Activated naive CD8-positive, alpha-beta T cell treated with anti-CD3 and anti-CD28 coated beads for 36 hours (primary cell): Measurements from ENCODE around the gene KLF15. TPM values are rescaled to one million over a fixed set of nuclear protein-coding genes. Genes with fewer than 3 reads are reported as not detected.

ENCODE experiments used
- DNase-seq: peaks from one replicate; pipeline ENCODE4 v3.0.0; 2021
- H3K27ac Mint-ChIP-seq: one replicate; pipeline ENCODE4 v1.8.0; 2022; ENCODE audit warnings: mild to moderate bottlenecking, moderate library complexity, mixed read lengths
- H3K27me3 Mint-ChIP-seq: one replicate; pipeline ENCODE4 v1.8.0; 2022; ENCODE audit warnings: mild to moderate bottlenecking, mixed read lengths
- H3K36me3 Mint-ChIP-seq: one replicate; pipeline ENCODE4 v1.8.0; 2021; ENCODE audit warnings: mild to moderate bottlenecking, mixed read lengths
- H3K4me1 Mint-ChIP-seq: one replicate; pipeline ENCODE4 v1.8.0; 2021; ENCODE audit warnings: mixed read lengths
- H3K4me3 Mint-ChIP-seq: one replicate; pipeline ENCODE4 v1.8.0; 2022; ENCODE audit warnings: mild to moderate bottlenecking, moderate library complexity, mixed read lengths
- H3K9me3 Mint-ChIP-seq: one replicate; pipeline ENCODE4 v1.8.0; 2022; ENCODE audit warnings: mixed read lengths
- total RNA-seq, 2 experiments: library from RNA; stranded (reverse); gene quantifications; one replicate each; pipeline ENCODE4 v1.2.3, GENCODE V29; 2021

The KLF15 gene
- total RNA-seq, 2 experiments from 2014 or later: 0.41 to 0.42 TPM

DNA sequence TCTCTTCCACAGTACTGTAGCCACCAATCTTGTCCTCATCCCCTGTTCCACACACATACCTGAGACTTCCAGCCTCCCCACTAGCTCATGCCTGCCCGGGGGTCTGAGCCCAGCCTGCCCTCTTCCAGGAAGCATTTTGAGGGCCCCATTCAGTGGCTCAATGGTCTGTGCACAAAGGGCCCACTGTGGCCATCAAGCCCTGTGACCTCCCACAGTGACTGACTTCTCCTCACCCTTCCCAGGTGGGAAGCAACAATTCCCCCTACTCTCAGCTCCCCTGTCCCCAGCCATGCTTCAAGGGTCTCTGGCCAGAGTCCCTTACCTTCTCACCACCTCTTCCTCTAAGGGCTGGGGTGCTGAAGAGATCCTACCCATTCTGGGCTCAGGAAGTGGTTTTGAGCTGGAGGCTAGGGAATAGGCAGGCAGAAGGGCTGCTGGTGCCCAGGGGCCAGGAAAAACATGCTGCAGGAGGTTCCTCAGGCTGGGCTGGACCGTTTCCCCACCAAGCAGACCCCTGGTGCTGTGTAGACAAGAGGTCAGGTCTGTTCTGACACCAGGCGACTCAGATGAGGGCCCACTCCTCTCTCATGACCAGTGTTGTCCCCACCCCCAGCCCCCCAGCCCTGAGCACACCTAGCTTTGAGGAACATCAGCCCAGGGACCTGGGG lies 3.0 kb upstream of the KLF15 start:
- Mint-ChIP-seq H3K27ac (no peak overlapping the region), H3K4me1 (peaks cover 6% of the 10 kb centered on the region), H3K27me3 (peaks cover 55% of the 10 kb centered on the region)

DNA sequence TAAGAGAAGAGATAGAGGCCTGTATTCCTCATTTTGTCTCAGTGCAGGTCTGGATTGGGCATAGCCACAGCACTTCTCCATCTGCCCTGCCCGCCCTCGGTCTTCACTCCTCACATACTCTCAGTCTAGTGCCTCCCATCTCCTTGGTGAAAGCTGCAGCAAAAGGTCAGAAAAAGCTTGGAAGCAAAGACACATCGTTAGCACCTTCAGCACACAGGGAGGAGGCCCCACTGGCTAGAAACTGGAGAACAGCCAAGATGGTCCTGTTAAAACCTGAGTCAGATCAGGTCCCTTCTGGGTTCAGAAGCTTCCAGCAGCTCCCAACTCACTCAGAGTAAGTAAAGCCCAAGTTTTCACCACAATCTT lies 1.6 kb upstream of the KLF15 start:
- Mint-ChIP-seq H3K27me3 (peaks cover 56% of the 10 kb centered on the region), H3K4me1 (peaks cover 6% of the 10 kb centered on the region), H3K4me3 (no peak overlapping the region), H3K27ac (no peak overlapping the region), H3K36me3 (no peaks in the 10 kb centered on the region), H3K9me3 (no peaks in the 10 kb centered on the region)
- no peak for DNase-seq

More for the DNA sequence above, 3.0 kb upstream of the KLF15 start:
- no peak for DNase-seq
- Mint-ChIP-seq H3K4me3 (no peak overlapping the region), H3K9me3 (no peaks in the 10 kb centered on the region), H3K36me3 (no peaks in the 10 kb centered on the region)

DNA sequence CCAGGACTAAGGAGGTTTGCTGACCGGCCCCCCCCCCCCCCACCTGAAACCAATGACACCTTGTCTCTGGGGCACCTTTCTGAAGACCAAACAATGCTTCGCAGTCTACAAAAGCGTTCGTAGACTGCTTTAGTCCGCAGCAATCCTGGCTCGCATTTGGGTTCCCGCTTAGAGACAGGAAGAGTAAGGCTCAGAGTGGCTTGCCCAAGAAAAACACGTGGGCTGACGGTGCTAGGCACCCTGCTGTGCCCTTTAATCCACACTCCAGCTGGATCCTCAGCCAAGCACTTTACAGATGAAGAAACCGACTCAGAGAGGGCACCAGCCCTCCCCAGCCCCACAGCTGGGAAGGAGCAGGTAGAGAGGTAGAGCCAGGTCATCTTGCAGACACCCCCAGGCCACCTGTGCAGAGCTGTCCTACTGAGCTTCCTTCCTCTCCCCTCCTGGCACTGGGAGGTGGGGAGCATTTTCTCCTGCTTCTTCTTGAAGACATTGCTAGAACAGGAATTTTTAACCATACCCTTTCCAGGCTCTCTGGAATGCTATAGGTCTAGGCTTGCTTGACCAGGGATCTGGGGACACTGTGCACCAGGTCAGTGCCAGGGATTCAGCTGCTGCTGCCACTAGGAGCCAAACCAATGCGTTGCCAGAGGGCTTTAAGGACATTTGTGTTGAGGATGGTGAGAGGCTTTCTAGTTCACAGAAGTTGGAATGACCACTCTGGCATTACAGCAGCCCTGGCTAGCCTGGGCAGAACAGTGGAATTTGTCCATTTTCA lies 1.0 kb upstream of the KLF15 start:
- no peak for DNase-seq
- Mint-ChIP-seq H3K4me1 (peaks cover 6% of the 10 kb centered on the region), H3K4me3 (peak overlapping the region; percentile 75), H3K27me3 (peaks cover 55% of the 10 kb centered on the region), H3K27ac (no peak overlapping the region), H3K9me3 (no peaks in the 10 kb centered on the region), H3K36me3 (no peaks in the 10 kb centered on the region)

DNA sequence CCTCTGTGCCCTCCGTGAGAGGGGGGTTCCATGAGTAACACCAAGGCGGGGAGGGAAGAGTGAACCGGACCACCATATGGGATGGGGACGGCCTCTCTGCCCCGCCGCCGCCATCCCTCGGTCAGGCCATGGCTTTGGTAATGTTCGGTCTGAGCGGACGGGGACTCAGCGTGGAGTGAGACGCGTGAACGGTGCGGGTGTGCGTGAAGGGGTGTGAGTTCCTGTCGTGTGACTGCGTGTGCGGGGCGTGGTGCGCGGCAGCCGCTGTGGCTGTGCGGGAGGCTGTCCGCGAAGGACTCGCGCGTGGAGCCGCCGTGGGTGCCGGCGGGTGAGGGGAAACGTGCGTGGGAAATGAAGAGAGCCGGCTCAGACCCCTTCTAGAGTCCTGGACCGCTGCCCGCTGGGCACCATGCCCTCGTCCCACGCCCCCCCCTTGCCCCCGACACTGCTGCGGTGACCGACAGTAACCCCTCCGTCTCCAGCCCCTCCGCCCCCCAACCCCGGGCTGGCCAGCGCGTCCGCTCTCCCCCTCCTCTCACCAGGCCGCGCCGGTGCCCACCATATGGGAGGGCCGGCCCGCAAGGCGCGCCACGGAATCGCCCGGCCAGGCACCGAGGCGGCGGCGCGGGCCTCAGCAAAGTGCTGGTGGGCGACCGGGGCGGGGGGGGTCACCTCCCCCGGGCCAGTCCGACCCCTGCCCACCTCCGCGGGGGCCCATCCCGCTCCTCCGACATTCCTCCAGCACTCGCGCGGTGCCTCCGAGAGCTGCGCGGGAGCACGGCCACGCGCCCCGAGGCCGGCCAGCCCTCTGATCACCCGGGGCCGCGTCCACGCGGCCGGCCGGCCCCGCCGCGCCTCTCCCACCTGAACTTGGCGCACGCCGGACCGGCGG lies 589 bp downstream of the KLF15 start:
- no peak for DNase-seq
- Mint-ChIP-seq H3K27me3 (peaks cover 47% of the 10 kb centered on the region), H3K9me3 (no peaks in the 10 kb centered on the region), H3K27ac (no peak overlapping the region), H3K36me3 (no peaks in the 10 kb centered on the region), H3K4me3 (peak overlapping the region; percentile 82), H3K4me1 (peaks cover 6% of the 10 kb centered on the region)

DNA sequence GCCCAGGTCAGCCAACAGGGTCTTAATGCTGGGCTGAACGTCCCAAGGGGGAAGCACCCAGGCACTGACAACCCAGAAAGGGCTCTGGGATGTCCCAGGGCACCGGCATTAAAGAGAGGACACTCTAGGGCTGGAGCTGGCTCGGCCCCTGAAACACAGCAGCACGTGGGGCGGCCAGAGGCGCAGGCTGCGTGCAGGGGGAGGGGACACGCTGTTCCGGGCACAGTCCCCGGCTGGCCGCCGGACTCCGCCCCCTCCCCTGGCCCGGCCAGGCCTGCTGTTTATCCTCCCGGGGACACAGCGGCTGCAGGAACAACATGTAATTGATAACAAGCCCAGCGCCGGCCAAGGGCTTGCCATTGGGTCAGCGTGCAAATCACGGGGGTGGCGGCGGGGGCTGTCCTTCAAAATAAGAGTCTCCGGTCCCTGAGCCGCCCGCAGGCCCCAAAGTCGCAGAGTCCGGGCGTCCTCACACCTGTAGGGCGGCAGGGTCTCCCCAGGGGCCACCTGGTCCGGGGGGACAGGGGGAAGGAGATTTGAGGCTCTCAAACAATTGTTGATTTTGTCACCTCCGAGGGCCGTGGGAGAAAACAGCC lies 1.3 kb downstream of the KLF15 start:
- Mint-ChIP-seq H3K27me3 (peaks cover 43% of the 10 kb centered on the region), H3K4me3 (peak overlapping the region; percentile 82), H3K4me1 (peaks cover 6% of the 10 kb centered on the region), H3K9me3 (no peaks in the 10 kb centered on the region), H3K27ac (no peak overlapping the region), H3K36me3 (no peaks in the 10 kb centered on the region)
- no peak for DNase-seq

DNA sequence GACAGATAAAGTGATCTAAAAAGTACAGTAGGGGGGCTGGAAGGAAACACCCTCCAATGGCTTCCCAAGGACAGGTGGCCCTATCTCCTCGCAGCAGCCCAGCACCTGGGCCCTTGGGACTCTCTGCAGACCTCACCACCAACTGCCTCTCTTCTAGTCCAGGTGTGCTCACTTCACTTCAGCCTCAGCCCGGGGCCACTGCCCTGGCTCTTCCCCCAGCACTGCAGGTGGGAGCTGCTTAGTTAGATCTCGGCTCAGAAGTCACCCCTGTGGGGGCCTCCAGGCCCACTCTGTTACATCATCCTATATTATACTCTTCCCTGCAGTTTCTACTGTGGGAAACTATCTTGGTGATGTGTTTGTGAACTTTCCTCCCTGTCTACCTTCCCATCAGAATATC lies 2.0 kb downstream of the KLF15 start:
- peaks cover 6% of the 10 kb centered on the region for H3K4me1 Mint-ChIP-seq
- DNase-seq: no peak
- H3K27ac Mint-ChIP-seq: no peak overlapping the region
- H3K4me3 Mint-ChIP-seq: no peak overlapping the region
- H3K27me3 Mint-ChIP-seq: peaks cover 39% of the 10 kb centered on the region
- no peaks in the 10 kb centered on the region for H3K36me3 Mint-ChIP-seq
- H3K9me3 Mint-ChIP-seq: no peaks in the 10 kb centered on the region

DNA sequence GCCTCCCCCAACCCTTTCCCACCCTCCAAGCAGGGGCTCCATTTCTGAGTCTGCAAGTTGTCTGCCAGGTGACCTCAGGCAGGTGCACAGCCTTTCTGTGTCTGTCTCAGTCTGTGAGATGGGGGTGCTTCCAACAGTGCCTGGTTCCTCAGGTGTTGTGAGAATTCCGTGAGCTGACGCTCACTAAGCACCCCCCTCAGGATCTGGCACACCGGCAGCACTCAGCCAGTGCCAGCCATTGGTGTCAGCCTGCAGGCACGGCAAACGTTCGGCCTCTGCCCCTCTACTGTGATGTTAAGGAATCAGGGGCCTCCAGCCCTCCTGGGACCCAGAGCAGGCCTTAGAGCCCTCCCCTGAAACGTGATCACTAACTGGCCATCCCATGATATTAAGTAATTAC lies 2.4 kb downstream of the KLF15 start:
- Mint-ChIP-seq H3K4me1 (peaks cover 6% of the 10 kb centered on the region), H3K36me3 (no peaks in the 10 kb centered on the region), H3K4me3 (no peak overlapping the region), H3K27ac (no peak overlapping the region), H3K9me3 (no peaks in the 10 kb centered on the region), H3K27me3 (peaks cover 34% of the 10 kb centered on the region)
- no peak for DNase-seq

DNA sequence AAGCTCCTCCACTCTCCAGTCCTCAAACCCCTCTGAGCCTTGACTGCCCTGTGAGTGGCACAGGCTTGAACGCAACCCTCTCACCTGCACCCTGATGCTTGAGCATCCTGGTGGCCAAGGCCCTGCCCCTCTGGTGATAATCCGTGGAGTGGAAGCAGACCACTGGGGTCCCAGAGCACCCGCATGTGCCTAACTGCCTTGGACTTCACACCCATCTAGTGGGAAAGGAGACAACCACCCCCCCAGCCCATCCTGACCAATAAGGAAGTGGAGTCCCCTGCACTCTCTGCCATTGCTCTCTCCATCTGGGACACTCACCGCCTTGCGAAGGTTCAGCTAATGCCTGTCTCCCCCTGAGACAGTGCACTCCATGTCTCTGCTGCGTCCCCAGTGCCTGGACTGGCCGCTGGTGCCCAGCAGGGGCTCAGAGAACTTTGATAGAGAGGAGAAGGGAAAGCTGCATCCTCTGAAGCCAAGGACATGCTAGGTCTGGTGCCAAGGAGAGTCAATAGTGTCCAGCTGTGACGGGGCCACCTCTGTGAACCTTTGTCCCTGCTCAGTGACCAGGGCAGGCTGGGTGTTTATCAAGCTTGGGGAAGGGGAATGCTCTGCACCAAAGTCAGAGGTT lies 3.4 kb downstream of the KLF15 start:
- Mint-ChIP-seq H3K9me3 (no peaks in the 10 kb centered on the region), H3K36me3 (no peaks in the 10 kb centered on the region), H3K27ac (no peak overlapping the region), H3K27me3 (peaks cover 26% of the 10 kb centered on the region), H3K4me1 (peaks cover 6% of the 10 kb centered on the region), H3K4me3 (no peak overlapping the region)
- DNase-seq: no peak

DNA sequence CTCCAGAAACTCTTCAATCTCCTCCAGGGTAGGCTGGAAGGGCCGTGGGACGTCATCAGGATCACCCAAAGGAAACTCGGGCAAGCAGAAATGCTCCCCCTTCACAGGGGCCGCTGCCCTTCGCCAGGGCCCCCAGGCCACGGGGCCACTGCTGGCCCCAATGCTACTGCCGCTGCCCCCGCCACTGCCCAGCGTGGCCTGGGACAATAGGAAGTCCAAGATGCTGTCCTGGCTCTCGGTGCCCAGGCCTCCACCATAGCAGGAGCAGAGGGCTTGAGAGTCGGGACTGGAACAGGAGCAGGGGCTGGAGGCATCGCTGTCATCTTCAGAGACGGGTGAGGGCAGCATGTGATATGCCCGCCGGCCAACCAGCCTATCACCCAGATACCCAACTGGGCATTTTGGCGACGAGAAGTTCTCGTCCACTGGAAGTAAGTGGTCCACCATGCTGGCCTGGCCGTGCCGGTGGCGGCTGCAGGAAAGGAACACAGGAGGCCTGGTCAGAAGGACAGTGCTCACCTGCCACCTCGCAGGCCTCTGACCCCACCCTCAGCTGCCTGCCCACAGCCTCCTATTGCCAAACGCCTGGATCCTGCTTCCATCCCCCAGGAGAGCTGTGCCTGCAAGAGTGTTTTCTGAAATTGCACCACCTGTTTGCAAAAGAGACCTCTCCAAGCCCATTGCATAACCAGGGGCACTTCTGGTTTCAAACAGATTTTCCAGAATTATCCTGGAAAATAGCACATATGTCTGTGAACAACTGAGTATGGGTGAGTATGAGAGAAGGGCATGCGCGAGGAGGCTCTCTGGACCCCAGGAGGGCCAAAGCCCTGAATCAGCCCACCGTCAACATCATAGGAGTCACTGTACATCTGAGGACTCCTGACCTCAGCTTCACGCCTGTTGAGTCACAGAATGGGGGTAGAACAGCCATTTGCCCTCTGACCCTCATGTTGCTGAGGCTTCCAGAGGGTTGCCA lies 4.4 kb downstream of the KLF15 start:
- DNase-seq: no peak
- H3K9me3 Mint-ChIP-seq: no peaks in the 10 kb centered on the region
- no peak overlapping the region for H3K27ac Mint-ChIP-seq
- peaks cover 16% of the 10 kb centered on the region for H3K27me3 Mint-ChIP-seq
- H3K36me3 Mint-ChIP-seq: no peaks in the 10 kb centered on the region
- H3K4me3 Mint-ChIP-seq: no peak overlapping the region
- peaks cover 4% of the 10 kb centered on the region for H3K4me1 Mint-ChIP-seq

DNA sequence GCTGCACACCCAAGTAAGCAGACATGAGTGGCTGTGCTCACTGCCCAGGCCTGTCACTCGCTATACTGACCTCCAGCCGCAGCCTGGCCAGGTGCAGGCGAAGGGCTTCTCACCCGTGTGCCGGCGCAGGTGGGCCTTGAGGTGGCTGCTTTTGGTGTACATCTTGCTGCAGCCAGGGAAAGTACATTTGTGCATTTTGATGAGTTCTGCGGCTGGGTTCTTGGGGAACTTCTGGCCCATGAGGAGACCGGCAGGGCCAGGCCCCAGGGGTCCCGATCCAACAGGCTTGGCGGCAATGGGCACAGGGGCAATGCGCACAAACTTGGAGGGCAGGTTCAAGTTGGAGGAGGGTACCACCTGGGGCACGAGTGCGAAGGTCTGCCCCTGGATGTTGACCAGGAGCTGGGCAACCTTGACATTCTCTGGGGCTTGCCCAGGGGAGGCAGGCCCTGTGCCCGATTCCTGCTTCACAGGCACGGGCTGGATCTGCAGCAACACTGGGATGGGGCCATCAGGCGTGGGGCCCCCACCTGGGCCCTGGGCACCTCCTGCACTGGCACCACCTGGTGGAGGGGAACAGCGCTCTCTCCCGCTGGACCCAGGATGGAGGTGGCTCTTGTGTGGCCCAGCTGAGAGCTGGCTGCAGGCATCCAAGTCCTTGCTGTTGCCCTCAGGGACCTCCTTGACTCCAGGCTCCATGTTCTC lies 5.3 kb downstream of the KLF15 start:
- Mint-ChIP-seq H3K36me3 (no peaks in the 10 kb centered on the region), H3K9me3 (no peaks in the 10 kb centered on the region), H3K27me3 (peaks cover 13% of the 10 kb centered on the region), H3K4me1 (peaks cover 4% of the 10 kb centered on the region), H3K27ac (no peak overlapping the region), H3K4me3 (no peak overlapping the region)
- no peak for DNase-seq

DNA sequence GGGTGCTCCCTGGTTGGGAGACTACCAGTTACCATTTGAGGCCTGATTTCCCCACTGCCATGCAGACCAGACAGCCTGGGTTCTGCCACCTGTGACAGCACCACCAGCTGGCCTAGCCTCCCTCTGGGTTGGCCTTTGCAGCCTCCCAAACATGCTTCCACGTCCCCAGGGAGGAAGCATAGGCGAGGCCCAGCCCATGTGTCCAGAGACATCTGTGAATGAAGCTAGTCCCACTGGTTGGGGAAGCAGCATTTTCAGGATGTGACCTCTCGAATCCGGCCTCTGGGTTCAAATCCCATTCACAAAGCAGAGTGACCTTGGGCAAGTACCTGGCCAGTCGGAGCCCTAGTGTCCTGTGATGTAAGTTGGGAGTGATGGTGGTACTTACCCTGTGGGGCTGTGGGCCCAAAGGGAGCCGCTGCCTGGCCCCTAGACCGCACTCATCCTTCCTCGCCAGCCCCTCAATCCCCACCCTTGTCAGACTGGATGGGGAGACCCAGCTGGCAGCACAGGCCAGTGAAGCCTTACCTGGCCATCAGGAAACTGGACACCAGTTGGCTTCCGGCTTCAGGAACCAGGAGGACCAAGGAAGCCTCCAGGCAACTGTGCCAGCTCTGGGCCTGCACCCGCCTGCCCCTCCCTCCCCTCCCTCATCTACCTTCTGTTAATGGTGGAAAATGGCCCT lies 6.0 kb downstream of the KLF15 start:
- no peak overlapping the region for H3K4me3 Mint-ChIP-seq
- H3K27ac Mint-ChIP-seq: no peak overlapping the region
- H3K27me3 Mint-ChIP-seq: peaks cover 10% of the 10 kb centered on the region
- no peak for DNase-seq
- H3K4me1 Mint-ChIP-seq: peaks cover 1% of the 10 kb centered on the region
- no peaks in the 10 kb centered on the region for H3K9me3 Mint-ChIP-seq
- no peaks in the 10 kb centered on the region for H3K36me3 Mint-ChIP-seq

DNA sequence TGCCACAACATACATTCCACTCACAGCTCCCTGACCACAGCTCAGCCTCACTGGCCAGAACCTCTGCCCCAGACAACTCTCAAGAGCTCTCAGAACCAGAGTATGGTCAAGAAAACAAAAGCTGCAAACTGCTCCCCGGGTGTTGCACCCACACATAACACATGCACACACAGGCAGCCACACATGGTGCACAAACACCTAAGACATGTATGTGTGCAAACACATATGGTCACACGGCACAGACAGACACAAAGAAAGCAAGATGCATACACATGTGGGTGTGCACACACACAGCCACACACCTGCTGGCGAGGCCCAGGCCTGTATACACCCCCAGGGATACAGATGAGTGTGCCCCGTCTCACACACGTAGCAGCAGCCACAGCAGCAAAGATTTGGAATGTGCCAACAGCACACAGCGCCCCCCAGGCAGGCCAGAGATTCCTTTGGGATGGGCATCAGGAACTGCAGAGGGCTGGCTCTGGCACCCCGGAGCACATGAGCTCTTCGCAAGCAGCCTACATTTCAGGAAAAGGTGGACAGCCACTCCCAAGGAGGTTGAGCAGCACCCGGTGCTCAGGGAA lies 6.6 kb downstream of the KLF15 start:
- Mint-ChIP-seq H3K27ac (no peak overlapping the region), H3K4me1 (no peaks in the 10 kb centered on the region), H3K36me3 (no peaks in the 10 kb centered on the region), H3K27me3 (peaks cover 6% of the 10 kb centered on the region), H3K4me3 (no peak overlapping the region), H3K9me3 (no peaks in the 10 kb centered on the region)
- DNase-seq: no peak
